Measurements from ENCODE around the gene KCNH1. TPM values are rescaled to one million over a fixed set of nuclear protein-coding genes. Genes with fewer than 3 reads are reported as not detected.

The KCNH1 gene
- total RNA-seq, 1 experiment from 2014 or later = not detected

DNA sequence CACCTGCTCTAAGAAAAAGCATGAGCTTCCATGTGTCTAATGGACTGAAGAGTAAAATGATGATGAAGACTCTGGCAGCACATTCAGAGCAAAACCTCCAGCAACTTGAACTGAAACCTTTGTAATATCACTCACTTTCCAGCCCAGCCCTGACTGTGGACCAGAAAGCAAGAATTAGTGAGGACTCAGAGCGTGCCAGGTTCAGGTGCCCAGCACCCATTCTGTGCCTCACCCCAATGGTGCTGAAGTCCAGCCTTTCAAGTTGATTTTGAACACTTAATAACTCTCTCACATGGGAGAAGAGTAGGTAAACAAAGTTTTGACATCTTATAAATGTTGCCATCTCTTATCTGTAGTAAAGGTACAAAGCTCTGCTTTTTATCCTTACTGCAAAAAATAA lies 350.0 kb downstream of the KCNH1 start:
- DNase-seq (ENCODE audit: low spot score) = no peak
- H3K36me3 ChIP-seq (ENCODE audit: insufficient read depth, low read length, poor library complexity, severe bottlenecking) = no peaks in the 10 kb centered on the region
- intact Hi-C loops (cut with micrococcal nuclease; ENCODE audit: unreplicated experiment) = no loop called here
- peaks cover 53% of the 10 kb centered on the region for H3K27me3 ChIP-seq (replicated peaks; ENCODE audit: insufficient read depth, low read depth, low read length, poor library complexity)
- CTCF ChIA-PET = no interaction called here
- no TSS peak for BruUV-seq (replicated peaks)
- no peak overlapping the region for H3K4me3 ChIP-seq (ENCODE audit: low read depth, low read length, poor library complexity, severe bottlenecking)
- POLR2A ChIA-PET (ENCODE audit: low non-redundant PET) = no interaction called here
- TF ChIP-seq CTCF (conservative IDR thresholded peaks at IDR 0.05; ENCODE audit: low read depth, low read length) (no peak), EZH2 (IDR thresholded peaks at IDR 0.05; ENCODE audit: borderline replicate concordance, low read depth, low read length, poor library complexity, severe bottlenecking) (no peak)
- H3K4me1 ChIP-seq (ENCODE audit: insufficient read depth, low read length, poor library complexity, severe bottlenecking) = no peaks in the 10 kb centered on the region
- no peaks in the 10 kb centered on the region for H3K9me3 ChIP-seq (ENCODE audit: low read depth, low read length, poor library complexity, severe bottlenecking)
- no peak overlapping the region for H3K27ac ChIP-seq (ENCODE audit: low read depth, low read length, poor library complexity, severe bottlenecking)

GRCh38 chr1:210781652-210782051 lies 352.3 kb downstream of the KCNH1 start:
- intact Hi-C loops (cut with micrococcal nuclease; ENCODE audit: unreplicated experiment) = no loop called here
- H3K4me1 ChIP-seq (ENCODE audit: insufficient read depth, low read length, poor library complexity, severe bottlenecking) = no peaks in the 10 kb centered on the region
- ChIA-PET POLR2A (ENCODE audit: low non-redundant PET) (interaction anchor here (0.8 kb wide), 1 partner anchor 815 kb away, joined by 5 read pairs; no protein-coding TSS in a partner anchor), CTCF (no interaction called here)
- no peak overlapping the region for H3K4me3 ChIP-seq (ENCODE audit: low read depth, low read length, poor library complexity, severe bottlenecking)
- H3K9me3 ChIP-seq (ENCODE audit: low read depth, low read length, poor library complexity, severe bottlenecking) = no peaks in the 10 kb centered on the region
- BruUV-seq (replicated peaks) = no TSS peak
- no peak overlapping the region for H3K27ac ChIP-seq (ENCODE audit: low read depth, low read length, poor library complexity, severe bottlenecking)
- peaks cover 44% of the 10 kb centered on the region for H3K27me3 ChIP-seq (replicated peaks; ENCODE audit: insufficient read depth, low read depth, low read length, poor library complexity)
- no peaks in the 10 kb centered on the region for H3K36me3 ChIP-seq (ENCODE audit: insufficient read depth, low read length, poor library complexity, severe bottlenecking)
- TF ChIP-seq CTCF (conservative IDR thresholded peaks at IDR 0.05; ENCODE audit: low read depth, low read length) = no peak
- TF ChIP-seq EZH2 (IDR thresholded peaks at IDR 0.05; ENCODE audit: borderline replicate concordance, low read depth, low read length, poor library complexity, severe bottlenecking) = no peak
- DNase-seq (ENCODE audit: low spot score) = no peak

- no peak for DNase-seq (ENCODE audit: low spot score)
- TF ChIP-seq CTCF (conservative IDR thresholded peaks at IDR 0.05; ENCODE audit: low read depth, low read length) (no peak), EZH2 (IDR thresholded peaks at IDR 0.05; ENCODE audit: borderline replicate concordance, low read depth, low read length, poor library complexity, severe bottlenecking) (no peak)
- ChIA-PET POLR2A (ENCODE audit: low non-redundant PET) (no interaction called here), CTCF (no interaction called here)
- no peak overlapping the region for H3K4me3 ChIP-seq (ENCODE audit: low read depth, low read length, poor library complexity, severe bottlenecking)
- intact Hi-C loops (cut with micrococcal nuclease; ENCODE audit: unreplicated experiment) = no loop called here
- no peaks in the 10 kb centered on the region for H3K9me3 ChIP-seq (ENCODE audit: low read depth, low read length, poor library complexity, severe bottlenecking)
- H3K27me3 ChIP-seq (replicated peaks; ENCODE audit: insufficient read depth, low read depth, low read length, poor library complexity) = peaks cover 31% of the 10 kb centered on the region
- no peaks in the 10 kb centered on the region for H3K36me3 ChIP-seq (ENCODE audit: insufficient read depth, low read length, poor library complexity, severe bottlenecking)
- no TSS peak for BruUV-seq (replicated peaks)
- H3K4me1 ChIP-seq (ENCODE audit: insufficient read depth, low read length, poor library complexity, severe bottlenecking) = no peaks in the 10 kb centered on the region
- H3K27ac ChIP-seq (ENCODE audit: low read depth, low read length, poor library complexity, severe bottlenecking) = no peak overlapping the region
These were observed 354.7 kb downstream of the KCNH1 start for GRCh38 chr1:210779269-210779668.

Measured in A673 (cell line).